SK-N-SH (cell line): ENCODE results near the gene CKS1B. TPM values are rescaled to one million over a fixed set of nuclear protein-coding genes. Genes with fewer than 3 reads are reported as not detected.

Experiments
- CTCF ChIA-PET: fragments of 300-600, 350-600 bp; formaldehyde crosslinking; extraction: SDS; loops from one replicate; lab custom pipeline; 2021; lab: Yijun Ruan, JAX
- POLR2A ChIA-PET: fragments of 350-600 bp; sonication (Branson Sonifier 250); formaldehyde crosslinking; extraction: SDS; loops from one replicate; lab custom pipeline; 2020; ENCODE audit warnings: antibody characterized with exemption, inconsistent platforms; lab: Yijun Ruan, JAX
- DNase-seq: peaks from one replicate; pipeline ENCODE4 v3.0.0; 2012
- H2AFZ ChIP-seq: fragments of 200-600 bp; sonication (generic); 2 replicates; pipeline ENCODE4 v1.8.1; 2016; ENCODE audit warnings: antibody characterized with exemption, mild to moderate bottlenecking, low read depth
- H3F3A ChIP-seq: fragments of 200-600 bp; sonication (generic); replicated peaks from 2 replicates; pipeline ENCODE3; 2016; ENCODE audit warnings: antibody characterized with exemption, mild to moderate bottlenecking; ENCODE audit not compliant: insufficient read depth
- H3K27ac ChIP-seq, 2 experiments: fragments of 200-500 bp in 1 of 2; fragments of 200-600 bp in 1 of 2; sonication (Bioruptor generic) in 1 of 2; sonication (generic), shearing (Covaris generic) in 1 of 2; 2 replicates each; pipeline versions ENCODE4 v1.5.1 to v1.6.1; 2014 to 2016; ENCODE audit warnings: low read depth in 2 of 2, inconsistent platforms in 1 of 2, low read length in 1 of 2, mild to moderate bottlenecking in 1 of 2, mixed read lengths in 1 of 2
- H3K27me3 ChIP-seq: fragments of 200-600 bp; sonication (generic), shearing (Covaris generic); 2 replicates; pipeline ENCODE4 v1.6.1; 2016; ENCODE audit warnings: mixed run types; ENCODE audit not compliant: insufficient read depth
- H3K36me3 ChIP-seq, 2 experiments: fragments of 200-500 bp in 1 of 2; fragments of 200-600 bp in 1 of 2; sonication (Bioruptor generic) in 1 of 2; sonication (generic) in 1 of 2; replicated peaks in 1 of 2; 2 replicates each; pipeline versions ENCODE3 to v1.5.1; 2014 to 2016; ENCODE audit warnings: low read length in 1 of 2, mild to moderate bottlenecking in 1 of 2; ENCODE audit not compliant: insufficient read depth in 2 of 2, control insufficient read depth in 1 of 2
- H3K4me1 ChIP-seq, 2 experiments: fragments of 200-500 bp in 1 of 2; fragments of 200-600 bp in 1 of 2; sonication (Bioruptor generic) in 1 of 2; sonication (generic), shearing (Covaris generic) in 1 of 2; 2 replicates each; pipeline versions ENCODE4 v1.5.1 to v1.6.1; 2014 to 2016; ENCODE audit warnings: low read depth in 1 of 2, low read length in 1 of 2, mixed run types in 1 of 2; ENCODE audit not compliant: insufficient read depth in 2 of 2, control insufficient read depth in 1 of 2
- H3K4me2 ChIP-seq: fragments of 200-600 bp; sonication (generic), shearing (Covaris generic); 2 replicates; pipeline ENCODE4 v1.6.1; 2017; ENCODE audit warnings: mixed run types
- H3K4me3 ChIP-seq, 2 experiments: fragments of 200-500 bp in 1 of 2; fragments of 200-600 bp in 1 of 2; sonication (Bioruptor generic) in 1 of 2; sonication (generic), shearing (Covaris generic) in 1 of 2; 2 replicates each; pipeline versions ENCODE4 v1.5.1 to v1.8.1; 2014 to 2016; ENCODE audit warnings: low read depth in 2 of 2, inconsistent platforms in 1 of 2, low read length in 1 of 2, mild to moderate bottlenecking in 1 of 2, mixed read lengths in 1 of 2, moderate library complexity in 1 of 2
- H3K79me2 ChIP-seq: fragments of 200-600 bp; sonication (generic); 2 replicates; pipeline ENCODE4 v1.8.1; 2017; ENCODE audit warnings: mild to moderate bottlenecking; ENCODE audit not compliant: insufficient read depth
- H3K9ac ChIP-seq: fragments of 200-600 bp; sonication (generic); 2 replicates; pipeline ENCODE4 v1.6.1; 2017; ENCODE audit warnings: mixed run types
- H3K9me2 ChIP-seq: fragments of 200-600 bp; sonication (generic); 2 replicates; pipeline ENCODE4 v1.6.1; 2017; ENCODE audit warnings: mixed run types
- H3K9me3 ChIP-seq: fragments of 200-600 bp; sonication (generic); 2 replicates; pipeline ENCODE4 v1.6.1; 2017; ENCODE audit warnings: mixed run types, mild to moderate bottlenecking, moderate library complexity
- H4K20me1 ChIP-seq: fragments of 200-600 bp; sonication (generic); 2 replicates; pipeline ENCODE4 v1.6.1; 2017; ENCODE audit warnings: mild to moderate bottlenecking, mixed run types; ENCODE audit not compliant: insufficient read depth
- CTCF ChIP-seq: fragments of 200-600 bp; sonication (generic); IDR thresholded peaks from 2 replicates; pipeline ENCODE4 v1.6.1; 2017; ENCODE audit warnings: antibody characterized with exemption, mild to moderate bottlenecking, moderate library complexity
- ELF1 ChIP-seq: IDR thresholded peaks from 2 replicates; pipeline ENCODE4 v1.4.0; 2012
- FOXJ3 ChIP-seq: sonication (generic); formaldehyde crosslinking; IDR thresholded peaks from 2 replicates; pipeline ENCODE4 v1.5.1; 2020; ENCODE audit warnings: mild to moderate bottlenecking, missing genetic modification reagents
- FOXM1 ChIP-seq: IDR thresholded peaks from 2 replicates; pipeline ENCODE4 v1.4.0; 2012; ENCODE audit warnings: low read depth, mild to moderate bottlenecking
- POLR2AphosphoS5 ChIP-seq: IDR thresholded peaks from 2 replicates; pipeline ENCODE4 v1.6.1; 2012; ENCODE audit warnings: low read depth, low read length
- RAD21 ChIP-seq: IDR thresholded peaks from 2 replicates; pipeline ENCODE4 v1.6.1; 2012; ENCODE audit warnings: mild to moderate bottlenecking, low read length
- RCOR1 ChIP-seq: fragments of 150-350 bp; IDR thresholded peaks from 2 replicates; pipeline ENCODE4 v1.6.1; 2017; ENCODE audit warnings: antibody characterized with exemption, low read length
- SIN3A ChIP-seq: IDR thresholded peaks from 2 replicates; pipeline ENCODE4 v1.6.1; 2012; ENCODE audit warnings: low read depth, mild to moderate bottlenecking, low read length, moderate library complexity, borderline replicate concordance
- SMC3 ChIP-seq: IDR thresholded peaks from 2 replicates; pipeline ENCODE4 v1.6.1; 2012; ENCODE audit warnings: low read depth, low read length, improper control_type of control experiment
- TAF1 ChIP-seq: IDR thresholded peaks from 2 replicates; pipeline ENCODE4 v1.6.1; 2012; ENCODE audit warnings: low read depth, mild to moderate bottlenecking, low read length, moderate library complexity, borderline replicate concordance
- USF2 ChIP-seq: fragments of 150-350 bp; IDR thresholded peaks from 2 replicates; pipeline ENCODE4 v1.6.1; 2017; ENCODE audit warnings: antibody characterized with exemption, low read length, low read depth, borderline replicate concordance
- ZBTB33 ChIP-seq: IDR thresholded peaks from 2 replicates; pipeline ENCODE4 v1.4.0; 2012; ENCODE audit warnings: low read depth, borderline replicate concordance
- WGBS: methylation state at CpG from one replicate; pipeline ENCODE4 v1.1.6; 2017; ENCODE audit warnings: low lambda C conversion rate; 5-methylcytosine and 5-hydroxymethylcytosine counted together
- polyA plus RNA-seq, 3 experiments: library from polyadenylated mRNA; depleted of rRNA; stranded (reverse); fragments of >200 nt; gene quantifications; 2 replicates each; pipeline ENCODE4 v1.2.3, GENCODE V29; 2012

The CKS1B gene
- polyA plus RNA-seq, 1 of the 3 experiments (the other 2 are of a cell fraction): 308 TPM

- no peaks in the 10 kb centered on the region for H3K27me3 ChIP-seq
- peaks cover 0 to 27% of the 10 kb centered on the region in 2 experiments for H3K36me3 ChIP-seq
- no peak overlapping the region for H3K27ac ChIP-seq
- DNase-seq: no peak
- no peaks in the 10 kb centered on the region for H3K79me2 ChIP-seq
- H3F3A ChIP-seq: no peaks in the 10 kb centered on the region
- no peak overlapping the region for H2AFZ ChIP-seq
- H3K9me2 ChIP-seq: no peaks in the 10 kb centered on the region
- POLR2A ChIA-PET: interaction anchor here (0.8 kb wide), 1 partner anchor 11 kb away, joined by 3 read pairs; the partner anchor contains the start of gene PMVK
- CTCF ChIA-PET: interaction anchor here (1.0 to 1.3 kb wide), 2 partner anchors 256 to 366 kb away, joined by 3 to 4 read pairs; no protein-coding TSS in a partner anchor
- 100% methylated on average over 3 of the region's 3 CpGs for WGBS
- H3K4me1 ChIP-seq: no peaks in the 10 kb centered on the region
- H3K4me3 ChIP-seq: no peak overlapping the region
- H4K20me1 ChIP-seq: no peaks in the 10 kb centered on the region
- H3K4me2 ChIP-seq: no peak overlapping the region
- no peak for TF ChIP-seq SMC3
- TF ChIP-seq ELF1: no peak
- TF ChIP-seq, all 33 proteins: peak for 0
- no peaks in the 10 kb centered on the region for H3K9me3 ChIP-seq
- H3K9ac ChIP-seq: no peak overlapping the region
These were observed 48.9 kb upstream of the CKS1B start for GRCh38 chr1:154925335-154926170.

GRCh38 chr1:154926201-154926600 lies 48.3 kb upstream of the CKS1B start:
- TF ChIP-seq RCOR1: no peak
- TF ChIP-seq SIN3A: no peak
- TF ChIP-seq CTCF: no peak
- no peak for TF ChIP-seq USF2
- TF ChIP-seq ZBTB33: no peak
- TF ChIP-seq FOXJ3: no peak
- no peak for TF ChIP-seq RAD21
- TF ChIP-seq FOXM1: no peak
- TF ChIP-seq POLR2AphosphoS5: no peak
- TF ChIP-seq TAF1: no peak
- TF ChIP-seq, all 33 proteins: peak for 0
- H3K36me3 ChIP-seq: peaks cover 0 to 27% of the 10 kb centered on the region in 2 experiments
- no peak for DNase-seq
- WGBS: 98% methylated on average over 12 of the region's 13 CpGs
- H3K4me2 ChIP-seq: no peak overlapping the region
- no peak overlapping the region for H2AFZ ChIP-seq
- no peaks in the 10 kb centered on the region for H3K27me3 ChIP-seq
- H3K9me2 ChIP-seq: no peaks in the 10 kb centered on the region
- H3K27ac ChIP-seq: no peak overlapping the region
- H3K9me3 ChIP-seq: no peaks in the 10 kb centered on the region
- POLR2A ChIA-PET: interaction anchor here (0.8 kb wide), 1 partner anchor 10 kb away, joined by 3 read pairs; the partner anchor contains the start of gene PMVK
- no peaks in the 10 kb centered on the region for H3K4me1 ChIP-seq
- H4K20me1 ChIP-seq: no peaks in the 10 kb centered on the region
- no peak overlapping the region for H3K9ac ChIP-seq
- H3F3A ChIP-seq: no peaks in the 10 kb centered on the region
- H3K79me2 ChIP-seq: no peaks in the 10 kb centered on the region
- H3K4me3 ChIP-seq: no peak overlapping the region
- CTCF ChIA-PET: interaction anchor here (1.0 to 1.3 kb wide), 2 partner anchors 257 to 366 kb away, joined by 3 to 4 read pairs; no protein-coding TSS in a partner anchor
